ENCODE measurements around the gene NIPAL3.

DNA sequence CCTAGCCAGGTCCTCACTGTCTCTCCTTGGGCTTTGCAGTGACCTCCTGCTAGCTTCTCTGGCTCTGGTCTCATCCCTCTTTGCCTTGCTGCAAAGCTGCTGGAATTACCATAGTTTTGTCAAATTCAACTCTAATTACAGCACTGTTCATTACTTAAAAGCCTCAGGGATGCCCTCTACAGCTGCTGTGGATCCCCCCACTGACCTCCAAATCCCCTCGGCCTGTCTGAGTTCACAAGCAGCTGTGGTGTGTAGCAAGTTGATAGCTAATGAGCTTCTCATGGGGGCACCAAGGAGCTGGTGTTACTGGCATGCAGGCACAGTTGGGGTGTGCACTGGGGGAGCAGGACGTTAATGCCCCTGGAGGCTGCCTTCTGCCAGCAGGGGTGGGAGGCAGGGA lies 24.8 kb downstream of the NIPAL3 start:
- TF ChIP-seq EZH2 (IDR thresholded peaks at IDR 0.05; ENCODE audit: insufficient read depth, poor library complexity, severe bottlenecking): no peak
- TF ChIP-seq EZH2phosphoT487 (IDR thresholded peaks at IDR 0.05; ENCODE audit: insufficient read depth, low read depth): no peak

Measured in GM23248 (cell line).